T1000 (cell line): ENCODE results near the gene EHBP1L1.

Experiments used
- DNase-seq: peaks from one replicate; lab custom pipeline; 2025; ENCODE audit warnings: mixed read lengths; lab: John Stamatoyannopoulos, UW

The EHBP1L1 gene

DNA sequence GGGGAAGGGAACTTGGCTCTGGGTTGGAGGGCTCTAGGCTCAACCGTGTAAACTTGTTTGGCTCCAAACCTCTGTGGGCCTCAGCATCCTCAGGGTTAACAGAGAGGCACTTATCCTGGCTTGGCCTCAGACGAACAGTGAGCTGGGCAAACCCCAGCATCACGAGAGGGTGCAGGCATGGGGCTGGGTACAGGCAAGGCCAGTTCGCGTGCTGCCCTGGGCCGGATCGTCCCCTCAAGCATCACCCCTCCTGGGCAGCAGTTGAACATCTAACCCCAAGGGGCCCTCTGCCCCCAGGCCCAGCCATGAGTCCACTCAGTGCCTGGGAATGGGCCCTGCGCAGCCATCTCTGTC is 1.9 kb downstream of the EHBP1L1 start:
- no peak for DNase-seq

DNA sequence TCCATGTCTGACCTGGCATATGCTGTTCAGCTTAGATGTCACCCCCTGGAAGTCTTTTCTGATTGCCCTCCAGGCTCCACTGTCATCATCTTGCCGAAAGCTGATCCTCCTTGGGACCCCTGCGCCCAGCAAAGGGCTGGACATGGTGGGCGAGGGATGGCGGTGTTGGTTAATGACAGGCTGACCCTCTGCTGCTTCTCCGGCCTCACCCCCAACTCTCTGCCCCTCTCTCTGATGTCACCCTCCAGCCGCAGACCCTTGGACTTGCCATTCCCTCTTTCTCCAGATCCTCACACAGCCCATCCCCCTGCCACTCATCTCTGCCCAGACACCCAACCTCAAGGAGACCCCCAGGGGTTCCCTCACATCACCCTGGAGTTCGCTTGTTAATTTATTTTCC is 2.3 kb downstream of the EHBP1L1 start:
- DNase-seq, result no peak

DNA sequence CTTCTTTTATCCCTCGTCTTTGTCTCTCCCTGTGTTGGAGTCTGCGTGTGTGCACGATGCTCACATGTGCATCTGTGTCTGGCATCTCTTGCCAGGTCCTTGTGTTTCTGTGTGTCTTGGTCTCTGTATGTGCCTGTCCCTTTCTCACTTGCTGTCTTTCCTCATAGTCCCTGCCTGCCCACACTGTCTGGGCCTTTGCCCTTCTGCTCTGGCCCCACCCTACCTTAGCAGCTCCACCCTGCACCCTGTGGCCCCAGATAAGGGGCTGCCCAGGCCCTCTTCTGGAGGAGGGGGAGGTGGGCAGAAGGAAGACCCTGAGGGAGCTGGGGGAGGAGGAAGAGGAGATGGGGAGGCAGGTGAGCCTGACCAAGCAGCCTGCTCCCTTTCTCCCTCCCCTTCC is 2.8 kb downstream of the EHBP1L1 start:
- DNase-seq, result no peak

DNA sequence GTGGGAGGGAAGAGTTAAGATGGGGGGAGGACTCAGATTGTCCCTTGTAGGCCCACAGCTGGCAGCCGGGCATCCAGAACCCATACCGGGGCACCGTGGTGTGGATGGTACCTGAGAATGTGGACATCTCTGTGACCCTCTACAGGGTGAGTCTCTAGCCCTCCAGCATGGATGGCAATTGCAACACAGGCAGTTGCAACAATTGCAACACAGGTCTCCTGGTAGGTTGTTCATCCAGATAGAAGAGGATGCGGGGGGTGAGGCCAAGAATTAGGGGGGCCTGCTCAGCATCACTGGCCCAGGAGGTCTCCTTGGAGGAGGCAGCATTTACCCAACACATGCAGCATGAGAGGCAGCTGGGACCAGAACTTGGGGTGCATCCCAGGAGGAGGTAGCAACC is 3.4 kb downstream of the EHBP1L1 start:
- no peak for DNase-seq

DNA sequence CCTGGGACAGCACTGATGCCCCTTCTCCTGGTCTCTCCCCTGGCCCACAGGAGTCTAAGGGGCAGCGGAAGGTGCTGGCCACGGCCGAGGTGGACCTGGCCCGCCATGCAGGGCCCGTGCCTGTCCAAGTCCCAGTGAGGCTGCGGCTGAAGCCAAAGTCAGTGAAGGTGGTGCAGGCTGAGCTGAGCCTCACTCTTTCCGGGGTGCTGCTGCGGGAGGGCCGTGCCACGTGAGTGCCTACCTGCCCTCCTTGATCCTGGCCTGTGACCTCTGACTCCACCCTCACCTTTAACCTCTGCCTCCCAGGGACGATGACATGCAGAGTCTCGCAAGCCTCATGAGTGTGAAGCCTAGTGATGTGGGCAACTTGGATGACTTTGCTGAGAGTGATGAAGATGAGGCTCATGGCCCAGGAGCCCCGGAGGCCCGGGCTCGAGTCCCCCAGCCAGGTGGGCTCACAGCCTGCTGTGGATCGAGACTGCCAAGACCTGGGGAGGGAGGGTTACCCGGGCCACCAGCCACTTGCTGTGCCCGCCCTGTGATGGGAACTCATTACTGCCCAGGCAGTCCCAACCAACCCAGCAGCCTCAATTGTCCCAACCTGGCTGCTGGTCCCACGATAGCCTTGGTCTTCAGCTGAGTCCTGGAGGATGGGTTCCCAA is 4.3 kb downstream of the EHBP1L1 start:
- no peak for DNase-seq

DNA sequence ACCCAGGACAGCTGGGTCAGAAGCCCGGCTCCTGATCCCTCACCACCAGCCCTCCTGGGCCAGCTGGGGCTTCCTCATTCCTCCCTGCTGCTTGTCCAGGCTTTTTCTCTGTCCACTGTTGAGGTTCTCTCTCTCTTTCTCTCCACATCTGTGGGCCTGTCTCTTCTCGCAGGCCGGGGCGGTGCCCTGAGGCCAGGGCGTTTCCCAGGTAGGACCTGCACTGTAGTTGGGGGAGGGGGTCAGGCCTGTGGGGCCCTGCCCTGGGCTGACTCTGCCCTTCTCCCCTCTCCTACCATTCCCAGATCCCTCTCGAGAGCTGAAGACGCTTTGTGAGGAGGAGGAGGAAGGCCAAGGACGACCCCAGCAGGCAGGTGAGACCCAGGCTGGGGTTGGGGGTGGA is 4.9 kb downstream of the EHBP1L1 start:
- no peak for DNase-seq

DNA sequence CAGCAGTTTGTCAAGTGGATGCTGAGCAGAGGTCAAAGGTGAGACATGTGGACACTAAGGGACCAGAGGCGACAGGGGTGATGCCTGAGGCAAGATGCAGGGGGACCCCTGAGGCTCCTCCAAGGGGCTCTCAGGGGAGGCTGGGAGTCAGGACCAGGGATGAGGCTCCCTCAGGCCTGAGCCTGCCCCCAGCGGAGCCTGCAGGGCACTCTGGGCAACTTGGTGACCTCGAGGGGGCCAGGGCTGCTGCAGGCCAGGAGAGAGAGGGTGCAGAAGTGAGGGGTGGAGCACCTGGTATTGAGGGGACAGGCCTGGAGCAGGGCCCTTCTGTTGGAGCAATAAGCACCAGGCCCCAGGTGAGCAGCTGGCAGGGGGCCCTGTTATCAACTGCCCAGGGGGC is 6.1 kb downstream of the EHBP1L1 start:
- DNase-seq, result no peak

DNA sequence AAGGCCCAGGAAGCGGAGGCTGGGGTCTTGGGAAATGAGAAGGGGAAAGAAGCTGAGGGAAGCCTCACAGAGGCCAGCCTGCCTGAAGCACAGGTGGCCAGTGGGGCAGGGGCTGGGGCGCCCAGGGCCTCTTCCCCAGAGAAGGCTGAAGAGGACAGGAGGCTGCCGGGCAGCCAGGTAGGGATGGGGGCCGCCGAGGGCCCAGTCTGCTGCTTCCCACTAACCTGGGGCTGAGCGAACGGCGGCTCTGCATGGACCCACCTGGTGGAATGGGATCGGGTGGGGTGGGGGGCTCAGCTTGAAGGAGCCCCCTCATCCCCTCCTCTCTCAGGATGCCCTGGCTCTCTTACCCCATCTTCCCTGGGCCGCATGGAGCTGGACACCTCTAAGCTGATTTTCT is 7.7 kb downstream of the EHBP1L1 start:
- no peak for DNase-seq

DNA sequence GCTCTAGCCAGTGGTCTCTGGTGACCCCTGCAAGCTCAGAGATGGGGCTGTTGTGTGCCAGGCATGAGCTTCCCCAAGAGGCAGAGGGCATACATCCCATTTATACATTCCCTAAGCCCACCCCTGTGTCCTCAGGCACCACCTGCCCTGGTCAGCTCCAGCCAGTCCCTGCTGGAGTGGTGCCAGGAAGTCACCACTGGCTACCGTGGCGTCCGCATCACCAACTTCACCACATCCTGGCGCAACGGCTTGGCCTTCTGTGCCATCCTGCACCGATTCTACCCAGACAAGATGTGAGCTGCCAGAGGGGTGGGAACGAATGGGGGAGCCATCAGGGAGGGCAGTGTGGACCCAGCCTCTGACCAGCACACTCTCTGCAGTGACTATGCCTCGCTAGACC is 8.3 kb downstream of the EHBP1L1 start:
- no peak for DNase-seq

DNA sequence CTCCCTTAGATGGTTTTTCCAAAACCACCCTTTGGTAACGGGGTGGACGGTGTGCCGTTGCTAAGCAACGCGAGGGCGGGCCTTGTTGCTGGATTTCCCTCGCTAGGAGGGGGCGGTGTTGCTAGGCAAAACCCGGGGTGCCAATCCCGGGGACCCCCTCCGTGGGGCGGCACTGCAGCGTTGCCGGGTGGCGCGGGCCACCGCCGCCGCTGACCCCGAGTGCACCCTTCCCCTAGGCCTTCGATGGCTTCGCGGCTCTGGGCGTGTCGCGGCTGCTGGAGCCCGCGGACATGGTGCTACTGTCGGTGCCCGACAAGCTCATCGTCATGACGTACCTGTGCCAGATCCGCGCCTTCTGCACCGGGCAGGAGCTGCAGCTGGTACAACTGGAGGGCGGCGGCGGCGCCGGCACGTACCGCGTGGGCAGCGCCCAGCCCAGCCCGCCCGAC is 8.9 kb downstream of the EHBP1L1 start:
- DNase-seq, result no peak

DNA sequence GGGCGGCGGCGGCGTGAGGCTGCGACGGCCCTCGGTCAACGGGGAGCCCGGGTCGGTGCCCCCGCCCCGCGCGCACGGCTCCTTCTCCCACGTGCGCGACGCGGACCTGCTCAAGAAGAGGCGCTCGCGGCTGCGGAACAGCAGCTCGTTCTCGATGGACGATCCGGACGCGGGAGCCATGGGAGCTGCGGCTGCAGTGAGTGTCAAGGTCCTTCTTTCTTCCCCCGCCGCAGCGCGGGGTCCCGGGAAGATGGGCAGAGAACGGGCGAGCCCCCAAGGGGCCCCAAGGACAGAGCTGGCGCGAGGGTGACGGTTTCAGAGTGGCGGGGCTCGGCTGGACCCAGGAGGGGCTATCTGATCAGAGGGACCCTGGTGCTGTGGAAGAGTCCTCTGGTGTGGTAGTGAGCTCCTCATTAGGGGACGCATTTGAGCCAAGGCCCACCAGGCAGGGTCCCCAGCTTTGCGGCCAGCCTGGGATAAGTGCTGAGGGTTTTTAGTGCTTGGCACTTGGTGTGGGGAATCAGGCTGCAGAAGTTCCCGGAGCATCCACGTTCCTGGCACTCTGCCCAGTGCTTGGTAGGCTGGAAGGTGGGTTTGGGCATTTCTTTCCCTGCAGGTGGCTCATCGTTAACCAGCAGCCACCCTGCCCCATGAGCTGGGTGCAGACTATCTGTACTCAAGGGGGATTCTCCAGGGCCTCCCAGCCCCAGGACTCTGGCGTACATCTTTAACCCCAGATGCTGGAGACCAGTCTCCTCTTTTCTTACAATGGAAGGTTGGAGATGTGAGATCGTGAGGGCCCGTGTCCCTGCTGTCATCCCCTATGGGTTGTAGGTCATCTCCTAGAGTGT is 9.8 kb downstream of the EHBP1L1 start:
- DNase-seq, result no peak

DNA sequence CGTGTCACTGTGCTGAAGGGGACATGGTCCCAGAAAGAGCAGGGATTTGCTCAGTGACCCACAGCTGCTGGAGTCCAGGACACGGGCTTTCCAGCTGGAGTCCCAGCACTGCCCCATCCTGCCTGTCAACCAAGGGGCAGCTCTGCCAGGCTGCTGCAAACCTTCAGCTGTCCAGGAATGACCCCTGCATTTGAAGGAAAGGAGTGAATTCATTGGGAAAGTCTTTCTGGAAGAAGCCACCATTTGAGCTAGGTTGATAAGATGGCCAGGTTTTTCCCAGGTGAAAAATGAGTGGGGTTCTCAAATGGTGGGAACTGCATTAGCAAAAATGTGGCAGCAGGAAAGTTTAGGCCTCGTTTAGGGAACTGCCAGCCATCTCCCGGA is 10.4 kb downstream of the EHBP1L1 start:
- DNase-seq, result no peak

DNA sequence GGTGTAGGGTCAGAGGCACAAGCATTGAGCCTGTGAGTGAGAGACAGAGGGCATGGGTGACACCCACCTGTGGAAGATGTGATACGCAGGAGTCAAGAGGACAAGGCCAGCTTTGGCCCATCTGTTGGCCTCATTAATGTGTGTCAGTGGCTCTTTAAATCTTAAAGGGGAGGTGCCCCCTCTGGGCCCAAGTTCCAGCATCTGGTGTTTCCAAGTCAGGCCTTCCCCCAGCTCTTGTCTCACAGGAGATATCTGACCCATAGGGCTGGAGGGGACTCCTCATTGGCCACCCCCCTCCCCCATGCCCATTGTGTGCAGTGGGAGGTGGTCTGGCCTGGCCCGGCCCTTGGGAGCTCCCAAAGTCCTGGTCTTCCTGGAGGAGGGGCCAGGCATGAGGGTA is 10.8 kb downstream of the EHBP1L1 start:
- no peak for DNase-seq

DNA sequence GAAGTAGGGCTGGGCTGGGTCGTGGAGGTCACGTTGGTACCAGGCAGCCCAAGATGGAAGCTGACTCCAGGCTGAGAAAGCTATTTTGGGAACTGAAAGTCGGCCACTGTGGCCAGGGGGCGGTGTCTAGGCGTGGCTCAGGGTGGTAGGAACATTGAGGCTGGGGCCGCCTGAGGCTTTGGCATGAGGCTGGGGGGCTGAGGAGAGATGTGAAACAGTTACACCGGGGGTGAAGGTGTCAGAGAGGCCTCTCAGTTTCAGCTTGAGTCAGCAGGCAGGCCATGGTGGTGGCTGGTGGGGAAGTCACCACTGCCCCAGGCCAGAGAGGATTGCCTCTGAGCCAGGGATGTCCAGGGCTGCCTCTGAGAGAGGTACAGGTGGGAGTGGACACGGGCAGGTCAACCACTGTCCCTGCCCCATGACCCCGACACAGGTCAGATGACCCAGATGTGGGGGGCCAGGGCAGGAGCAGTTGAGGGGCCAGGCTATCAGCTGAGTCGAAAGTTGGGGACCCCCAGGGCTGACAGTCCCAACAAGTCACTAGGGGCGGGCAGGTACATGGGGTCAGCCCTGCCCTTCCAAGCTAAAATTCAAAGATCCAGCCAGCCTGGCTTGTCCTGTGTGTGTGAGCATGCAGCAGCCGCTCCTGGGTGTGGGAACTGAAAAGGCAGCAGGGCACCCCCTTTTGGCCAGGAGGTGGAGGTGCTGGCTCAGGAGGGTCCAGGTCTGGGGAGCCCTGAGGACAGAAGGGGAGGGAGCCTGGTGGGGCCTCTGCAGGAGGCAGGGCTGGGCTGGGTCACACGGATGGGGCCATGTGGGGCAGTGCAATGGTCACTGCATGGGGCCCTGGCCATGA is 12.6 kb downstream of the EHBP1L1 start:
- peak; percentile 33 for DNase-seq

DNA sequence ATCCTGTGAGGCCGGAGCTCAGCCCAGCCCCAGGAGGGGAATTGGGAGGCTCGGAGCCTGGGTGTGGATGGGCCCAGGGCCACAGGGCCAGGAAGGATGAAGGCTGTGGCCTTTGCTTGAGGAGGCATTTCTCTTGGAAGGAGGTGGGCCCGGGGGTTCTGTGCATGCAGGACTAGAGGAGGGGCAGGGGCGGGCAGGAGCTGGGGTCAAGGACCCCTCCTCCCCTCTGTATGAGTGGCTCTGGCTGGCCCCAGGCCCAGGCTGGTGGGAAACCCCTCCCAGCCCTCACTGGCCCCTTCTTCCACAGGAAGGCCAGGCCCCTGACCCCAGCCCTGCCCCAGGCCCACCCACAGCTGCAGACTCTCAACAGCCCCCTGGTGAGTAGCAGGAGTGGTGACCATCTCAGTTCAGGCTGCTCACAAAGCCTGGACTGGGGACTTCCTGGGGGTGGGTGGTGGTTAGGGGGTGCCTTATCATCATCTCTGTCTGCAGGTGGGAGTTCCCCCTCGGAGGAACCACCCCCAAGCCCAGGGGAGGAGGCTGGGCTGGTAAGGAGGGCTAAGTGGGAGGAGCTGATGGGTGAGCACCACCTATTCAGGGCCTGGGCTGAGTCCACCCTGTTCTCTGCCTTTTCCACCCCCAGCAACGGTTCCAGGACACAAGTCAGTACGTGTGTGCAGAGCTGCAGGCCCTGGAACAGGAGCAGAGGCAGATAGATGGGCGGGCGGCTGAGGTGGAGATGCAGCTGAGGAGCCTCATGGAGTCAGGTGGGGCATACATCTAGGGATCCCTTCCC is 13.8 kb downstream of the EHBP1L1 start:
- no peak for DNase-seq

DNA sequence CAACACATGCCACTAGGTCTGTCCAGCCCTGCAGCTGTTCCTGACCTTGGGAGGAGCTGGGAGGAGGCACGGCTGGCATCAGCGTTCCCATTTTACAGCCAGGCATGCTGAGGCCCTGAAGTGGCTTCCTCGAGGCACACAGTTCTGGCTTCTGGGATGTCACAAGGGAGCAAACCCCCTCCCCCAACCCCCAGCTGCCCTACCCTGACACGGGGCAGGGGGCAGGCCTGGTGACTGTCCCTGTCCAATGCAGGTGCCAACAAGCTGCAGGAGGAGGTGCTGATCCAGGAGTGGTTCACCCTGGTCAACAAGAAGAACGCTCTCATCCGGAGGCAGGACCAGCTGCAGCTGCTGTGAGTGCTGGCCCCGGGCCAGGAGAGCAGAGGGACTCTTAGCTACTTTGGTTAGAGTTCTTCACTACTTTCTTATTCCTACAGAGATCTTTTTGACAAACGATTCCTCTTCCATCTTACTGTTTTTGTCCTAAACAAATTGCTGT is 14.4 kb downstream of the EHBP1L1 start:
- no peak for DNase-seq

DNA sequence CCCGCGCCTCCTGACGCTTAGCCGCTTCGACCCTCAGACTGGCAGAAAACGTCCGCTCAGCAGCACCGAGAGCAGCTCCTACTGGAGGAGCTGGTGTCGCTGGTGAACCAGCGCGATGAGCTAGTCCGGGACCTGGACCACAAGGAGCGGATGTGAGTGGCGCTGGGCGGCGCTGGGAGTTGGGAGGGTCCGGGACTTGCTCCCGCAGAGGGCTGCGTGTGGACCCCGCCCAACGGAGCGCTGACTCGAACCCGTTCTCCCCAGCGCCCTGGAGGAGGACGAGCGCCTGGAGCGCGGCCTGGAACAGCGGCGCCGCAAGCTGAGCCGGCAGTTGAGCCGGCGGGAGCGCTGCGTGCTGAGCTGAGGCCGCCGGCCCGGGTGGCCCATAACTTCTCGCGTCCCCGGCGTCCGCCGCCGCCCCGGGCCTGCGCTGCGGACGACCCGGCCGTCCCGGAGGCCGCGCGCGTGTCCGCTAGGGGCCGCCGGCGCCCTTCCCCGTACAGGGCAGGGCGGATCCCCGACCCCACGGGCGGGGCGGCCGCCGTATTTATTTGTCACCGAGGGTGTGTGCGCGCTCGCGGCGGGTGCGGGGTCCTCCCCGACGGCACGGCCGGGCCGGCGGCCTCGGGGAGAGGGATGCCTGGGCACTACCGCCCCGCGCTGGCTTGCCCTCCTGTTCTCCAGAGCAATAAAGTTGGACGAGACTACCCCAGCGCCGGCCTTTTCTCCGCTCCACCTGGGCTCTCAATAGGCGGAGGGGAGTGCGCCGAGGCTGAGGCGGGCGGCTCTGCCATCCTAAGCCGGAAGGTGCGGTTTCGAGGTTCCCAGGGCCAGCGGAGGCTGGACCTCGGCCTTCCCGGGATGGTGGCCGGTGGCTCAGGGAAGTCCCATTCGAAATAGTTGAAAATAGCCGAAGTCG is 16.3 kb downstream of the EHBP1L1 start:
- DNase-seq, result no peak

DNA sequence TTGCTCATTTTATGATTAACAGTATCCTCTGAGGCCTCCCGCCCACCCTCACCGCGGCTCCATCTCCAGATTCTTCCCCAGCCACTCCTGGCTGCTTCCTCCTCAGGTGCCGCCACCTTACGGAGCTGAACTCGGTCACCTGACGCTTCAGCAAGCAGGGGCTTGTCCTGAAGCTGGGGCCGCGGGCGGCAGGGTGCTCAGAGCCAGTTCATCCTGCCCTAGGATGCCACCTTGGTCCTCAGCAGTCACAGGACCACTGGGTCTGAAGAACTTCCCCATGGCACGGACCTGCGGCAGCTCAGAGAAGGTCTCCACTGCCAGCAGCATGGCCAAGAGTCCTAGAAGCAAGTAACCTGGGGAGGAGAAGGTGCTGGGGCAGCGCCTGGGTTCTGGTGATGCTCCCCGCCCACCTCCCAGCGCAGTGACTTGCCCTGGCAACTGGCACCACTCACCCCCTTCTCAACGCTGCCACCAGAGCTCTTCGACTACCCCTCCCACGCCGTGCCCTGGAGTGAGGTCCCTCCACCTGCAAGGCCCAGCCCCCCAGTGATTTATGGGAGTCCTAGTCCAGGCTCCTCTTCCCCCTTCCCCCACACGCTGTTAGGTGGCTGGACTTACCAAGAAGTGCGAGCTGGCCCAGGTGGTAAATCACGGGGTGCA is 17.1 kb downstream of the EHBP1L1 start:
- no peak for DNase-seq

DNA sequence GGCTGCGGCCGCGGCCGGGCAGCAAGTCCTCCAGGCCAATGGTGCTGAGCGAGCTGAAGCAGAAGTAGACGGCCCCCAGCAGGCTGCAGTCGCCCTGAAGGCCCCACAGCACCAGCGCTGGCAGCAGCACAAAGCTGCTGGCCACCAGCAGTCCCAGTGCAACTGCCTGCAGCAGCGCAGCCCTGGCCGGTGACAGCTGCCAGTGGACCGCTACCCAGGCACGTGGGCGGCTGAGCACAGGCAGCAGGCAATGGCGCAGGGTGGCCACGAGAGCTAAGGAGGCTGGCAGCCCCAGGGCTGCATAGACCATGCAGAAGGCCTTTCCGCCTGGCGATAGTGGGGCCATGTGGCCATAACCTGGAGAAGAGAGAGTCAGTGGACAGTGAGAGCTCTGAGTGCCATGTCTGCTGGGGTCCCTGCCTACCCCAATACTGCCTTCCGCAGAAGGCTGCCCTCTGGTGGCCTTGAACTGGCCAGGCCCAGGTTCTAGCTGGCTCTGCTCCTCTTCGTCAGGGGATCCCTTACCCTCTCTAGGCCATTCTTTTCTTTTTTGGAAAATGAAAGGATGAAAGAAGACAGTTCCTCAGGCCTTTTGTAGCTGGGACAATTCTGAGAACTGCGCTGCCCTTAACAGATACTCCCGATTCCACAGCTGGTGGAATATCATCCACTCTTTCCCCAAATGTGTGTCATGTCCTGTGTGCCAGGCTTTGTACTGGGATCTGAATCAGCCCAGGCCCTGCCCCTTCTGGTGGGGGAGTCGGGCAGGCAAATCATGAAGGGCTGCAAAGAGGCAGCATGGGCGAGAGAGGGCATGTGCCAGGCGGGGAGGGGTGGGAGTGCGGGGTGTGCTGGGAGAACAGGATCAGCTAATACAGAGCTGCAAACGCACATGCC is 17.9 kb downstream of the EHBP1L1 start:
- no peak for DNase-seq
